ENCODE measurements around the gene GNA14.
"Not testable (repeated sequence)": the region's sequence is repeated elsewhere in the genome, so short reads cannot be mapped to it uniquely, and the experiment has no call there.

GNA14 gene

DNA sequence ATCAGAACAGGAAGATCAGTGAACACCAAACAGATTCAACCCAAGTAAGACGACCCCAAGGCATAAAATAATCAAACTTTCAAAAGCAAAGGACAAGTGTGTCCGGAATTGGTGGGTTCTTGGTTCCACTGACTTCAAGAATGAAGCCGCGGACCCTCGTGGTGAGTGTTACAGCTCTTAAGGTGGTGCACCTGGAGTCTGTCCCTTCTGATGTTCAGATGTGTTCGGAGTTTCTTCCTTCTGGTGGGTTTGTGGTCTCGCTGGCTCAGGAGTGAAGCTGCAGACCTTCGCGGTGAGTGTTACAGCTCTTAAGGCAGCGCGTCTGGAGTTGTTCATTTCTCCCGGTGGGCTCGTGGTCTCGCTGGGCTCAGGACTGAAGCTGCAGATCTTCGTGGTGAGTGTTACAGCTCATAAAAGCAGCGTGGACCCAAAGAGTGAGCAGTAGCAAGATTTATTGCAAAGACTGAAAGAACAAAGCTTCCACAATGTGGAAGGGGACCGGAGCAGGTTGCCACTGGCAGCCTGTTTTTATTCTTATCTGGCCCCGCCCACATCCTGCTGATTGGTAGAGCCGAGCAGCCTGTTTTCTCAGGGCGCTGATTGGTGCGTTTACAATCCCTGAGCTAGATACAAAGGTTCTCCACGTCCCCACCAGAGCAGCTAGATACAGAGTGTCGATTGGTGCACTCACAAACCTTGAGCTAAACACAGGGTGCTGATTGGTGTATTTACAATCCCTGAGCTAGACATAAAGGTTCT, 158.5 kb downstream of the GNA14 start:
- DNase-seq (ENCODE audit: low read depth) = not testable (repeated sequence)

DNA sequence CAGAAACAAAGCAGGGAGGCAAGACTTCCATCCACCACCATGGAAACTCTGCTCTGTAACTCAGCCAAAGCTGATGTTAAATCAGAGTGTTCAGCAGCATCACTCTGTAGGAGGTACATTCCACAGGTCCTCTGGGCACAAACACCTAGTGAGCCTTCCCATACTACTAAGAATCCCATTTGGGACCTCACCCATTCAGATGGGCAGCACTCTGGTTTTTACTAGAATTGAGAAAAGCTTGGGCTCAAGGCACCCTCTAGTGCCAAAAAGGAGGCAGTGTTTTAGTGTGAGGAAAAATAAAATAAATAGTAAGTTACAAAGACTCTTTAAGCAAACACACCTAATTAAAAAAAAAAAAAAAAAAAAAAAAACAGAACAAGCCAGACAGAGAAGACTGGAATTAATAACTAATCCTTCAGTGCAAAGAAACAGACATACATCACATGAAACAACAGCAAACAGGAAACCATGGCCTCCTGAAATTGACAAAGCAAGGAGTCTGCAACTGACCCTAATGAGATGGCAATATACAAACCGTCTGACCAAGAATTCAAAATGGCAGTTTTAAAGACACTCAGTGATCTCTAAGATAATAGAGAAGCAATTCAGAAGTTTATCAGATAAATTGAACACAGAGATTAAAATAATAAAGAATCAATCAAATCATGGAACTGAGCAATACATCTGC, 159.5 kb downstream of the GNA14 start:
- no peak for DNase-seq (ENCODE audit: low read depth)

DNA sequence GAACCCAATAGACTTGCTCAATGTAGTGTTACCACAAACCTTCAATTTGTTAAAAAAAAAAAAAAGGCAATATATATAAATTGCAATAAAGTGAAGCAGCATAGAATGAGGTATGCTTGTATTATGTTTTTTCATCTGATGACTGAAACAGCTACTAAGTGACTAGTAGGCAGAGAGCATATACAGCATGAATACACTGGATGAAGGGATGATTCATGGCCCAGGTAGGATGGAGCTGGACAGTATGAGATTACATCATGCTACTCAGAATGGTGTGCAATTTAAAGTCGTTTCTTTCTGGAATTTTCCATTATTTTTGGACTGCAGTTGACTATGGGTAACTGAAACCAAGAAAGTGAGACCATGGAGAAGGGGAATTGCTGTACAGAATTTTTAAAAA, 161.2 kb downstream of the GNA14 start:
- no peak for DNase-seq (ENCODE audit: low read depth)

GRCh38 chr9:77486463-77486862, 161.7 kb downstream of the GNA14 start:
- DNase-seq (ENCODE audit: low read depth) = no peak

DNA sequence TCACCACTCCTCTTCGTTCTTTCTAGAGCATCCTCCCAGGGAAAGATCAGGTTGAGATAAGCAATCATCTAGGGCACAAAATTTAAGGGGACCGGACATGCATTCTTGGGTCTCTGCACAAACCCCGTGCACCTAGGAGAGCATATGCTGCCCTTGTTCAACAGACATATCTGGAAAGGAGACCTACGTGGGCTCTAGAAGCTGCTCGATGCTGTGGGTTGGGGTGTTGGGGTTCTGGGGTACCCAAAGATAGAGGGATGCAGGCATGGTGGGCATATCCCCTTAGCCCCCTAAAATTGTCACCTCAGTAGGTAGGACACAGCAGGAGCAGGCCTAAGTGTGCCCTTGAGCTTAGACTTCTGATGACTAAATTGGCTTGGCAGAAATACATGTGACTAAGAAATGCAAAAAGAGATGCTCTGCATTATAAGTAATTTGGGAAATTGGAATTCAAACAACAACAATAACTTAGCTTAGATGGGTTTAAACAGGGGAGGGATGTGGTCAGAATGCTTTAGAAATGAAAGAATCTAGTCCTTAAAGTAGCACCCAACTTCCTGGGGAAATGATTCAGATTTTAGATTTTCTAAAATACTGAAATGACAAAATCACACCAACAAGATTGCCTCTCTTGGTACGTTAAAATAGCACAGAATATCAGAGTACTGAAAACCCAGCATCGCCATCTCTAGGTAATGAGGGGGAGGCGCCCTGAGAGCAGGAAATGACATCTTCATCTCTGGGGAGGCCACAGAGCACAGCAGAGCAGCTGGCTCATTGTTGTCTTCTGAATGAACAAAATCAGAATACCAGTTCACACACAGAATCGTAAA, 172.3 kb downstream of the GNA14 start:
- peak; percentile 31 for DNase-seq (ENCODE audit: low read depth)

GRCh38 chr9:77474936-77475335, 173.2 kb downstream of the GNA14 start:
- no peak for DNase-seq (ENCODE audit: low read depth)

GRCh38 chr9:77472646-77473045, 175.5 kb downstream of the GNA14 start:
- no peak for DNase-seq (ENCODE audit: low read depth)

DNA sequence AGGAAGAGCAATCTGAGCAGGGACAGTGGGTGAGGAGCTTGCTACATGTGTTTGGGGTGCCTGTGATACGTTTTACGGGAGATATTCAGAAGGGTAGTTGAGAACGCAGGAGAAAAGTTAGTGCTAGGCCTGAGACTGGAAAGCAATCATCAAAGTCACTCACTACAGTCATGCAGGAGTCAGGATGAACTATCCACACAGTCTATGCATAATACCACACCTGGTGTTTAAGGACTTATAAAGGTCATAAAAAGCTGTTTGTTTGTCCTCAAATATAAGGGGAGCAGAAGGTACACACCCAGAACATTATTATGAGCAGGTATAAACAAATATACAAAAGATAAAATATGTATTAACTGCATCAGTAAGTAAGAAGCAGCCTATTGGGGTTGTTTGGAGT, 176.6 kb downstream of the GNA14 start:
- no peak for DNase-seq (ENCODE audit: low read depth)

DNA sequence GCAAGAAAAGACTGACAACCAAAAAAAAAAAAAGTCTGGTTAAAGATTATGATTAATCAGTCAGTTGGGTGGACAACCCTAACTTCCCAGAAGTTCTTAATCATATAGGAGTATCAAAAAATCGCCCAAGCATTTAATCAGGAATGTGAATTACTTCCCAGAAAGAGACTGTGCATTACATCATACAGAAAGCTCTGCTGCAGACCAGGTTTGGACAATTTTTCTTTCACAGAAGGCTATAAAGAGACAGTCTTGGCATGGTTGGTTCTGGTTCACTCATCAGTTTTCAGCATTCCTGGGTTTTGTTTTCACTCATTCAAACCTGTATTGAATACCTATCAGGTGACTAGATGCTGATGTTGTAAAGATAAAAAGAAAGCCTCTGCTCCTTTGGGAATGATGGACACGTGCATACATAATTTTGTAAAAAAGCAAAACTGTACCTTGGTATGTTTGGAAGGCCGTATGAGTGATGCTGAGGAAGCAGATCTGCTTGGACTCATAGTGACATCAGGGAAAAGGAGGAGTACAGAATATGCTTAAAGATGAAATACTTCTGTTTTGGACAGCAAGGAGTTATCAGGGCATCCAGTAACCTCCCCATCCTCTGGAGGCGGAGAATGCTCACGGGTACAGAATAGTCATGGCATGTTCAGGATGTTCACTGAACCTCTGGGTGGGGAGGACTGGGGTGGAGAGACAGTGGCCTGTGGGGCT, 178.4 kb downstream of the GNA14 start:
- DNase-seq (ENCODE audit: low read depth) = no peak

GRCh38 chr9:77464661-77465060, 183.5 kb downstream of the GNA14 start:
- no peak for DNase-seq (ENCODE audit: low read depth)

GRCh38 chr9:77463151-77463550, 185.0 kb downstream of the GNA14 start:
- DNase-seq (ENCODE audit: low read depth) = no peak

DNA sequence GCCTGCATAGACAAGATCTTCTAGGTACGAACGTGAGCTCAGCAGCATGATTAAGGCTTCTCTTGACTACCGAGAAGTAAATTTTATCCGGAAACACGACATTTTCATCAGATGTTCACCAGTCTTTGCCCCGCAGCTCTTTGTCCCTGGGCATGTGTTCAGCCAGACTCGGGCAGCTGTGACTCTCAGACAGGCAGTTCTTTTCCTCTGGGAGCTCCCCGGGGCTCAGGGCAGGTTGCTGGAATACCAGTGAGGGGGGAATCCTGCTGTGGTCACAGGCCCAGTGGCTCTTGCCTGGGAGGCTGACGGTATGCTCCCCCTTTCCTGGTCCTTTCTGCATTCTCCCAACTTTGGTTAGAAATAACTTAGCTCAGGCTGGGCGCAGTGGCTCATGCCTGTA, 186.1 kb downstream of the GNA14 start:
- no peak for DNase-seq (ENCODE audit: low read depth)

DNA sequence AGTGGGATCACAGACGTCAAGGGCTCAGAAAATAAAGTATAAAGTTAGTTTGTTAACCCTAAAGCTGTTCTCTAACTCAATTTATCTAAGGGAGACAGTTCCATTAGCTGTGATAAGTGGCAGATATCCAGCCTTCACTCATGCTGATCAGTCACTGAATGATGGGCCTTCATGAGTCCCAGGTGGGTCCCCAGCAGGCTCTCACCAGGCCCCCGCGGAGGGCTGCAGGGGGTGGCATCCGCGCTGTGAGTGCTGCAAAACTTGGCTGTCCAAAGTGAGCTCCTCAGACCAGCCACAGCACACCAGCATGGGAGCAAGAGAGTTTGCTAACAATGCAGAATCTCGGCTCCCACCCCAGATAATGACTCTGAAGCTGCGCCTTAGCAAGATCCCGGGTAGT, 187.2 kb downstream of the GNA14 start:
- no peak for DNase-seq (ENCODE audit: low read depth)

- peak; percentile 63 for DNase-seq (ENCODE audit: low read depth)
Measured at GRCh38 chr9:77457916-77458592, 190.1 kb downstream of the GNA14 start.

GRCh38 chr9:77456829-77457437, 191.2 kb downstream of the GNA14 start:
- peak; percentile 77 for DNase-seq (ENCODE audit: low read depth)

GRCh38 chr9:77455312-77455927, 192.7 kb downstream of the GNA14 start:
- DNase-seq (ENCODE audit: low read depth) = peak; percentile 18

DNA sequence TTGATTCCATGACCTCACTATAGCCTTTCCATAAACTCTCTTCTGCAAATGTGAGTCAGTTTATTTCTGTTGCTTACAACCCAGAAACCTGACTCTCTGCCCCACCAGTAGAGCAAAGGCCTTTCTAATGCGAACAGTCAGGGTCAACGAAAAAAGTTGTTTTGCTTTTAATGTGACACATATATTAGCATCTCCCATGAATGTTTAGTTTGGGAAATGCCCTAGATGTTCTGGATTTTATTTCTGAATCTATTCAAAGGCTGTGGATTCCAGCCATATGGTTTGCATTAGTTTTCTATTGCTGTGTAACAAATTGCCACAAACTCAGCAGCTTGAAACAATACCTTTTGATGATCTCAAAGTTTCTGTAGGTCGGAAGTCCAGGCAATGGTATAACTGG, 193.5 kb downstream of the GNA14 start:
- DNase-seq (ENCODE audit: low read depth) = no peak

GRCh38 chr9:77453825-77454647, 194.1 kb downstream of the GNA14 start:
- DNase-seq (ENCODE audit: low read depth) = no peak

GRCh38 chr9:77451507-77451906, 196.6 kb downstream of the GNA14 start:
- no peak for DNase-seq (ENCODE audit: low read depth)

DNA sequence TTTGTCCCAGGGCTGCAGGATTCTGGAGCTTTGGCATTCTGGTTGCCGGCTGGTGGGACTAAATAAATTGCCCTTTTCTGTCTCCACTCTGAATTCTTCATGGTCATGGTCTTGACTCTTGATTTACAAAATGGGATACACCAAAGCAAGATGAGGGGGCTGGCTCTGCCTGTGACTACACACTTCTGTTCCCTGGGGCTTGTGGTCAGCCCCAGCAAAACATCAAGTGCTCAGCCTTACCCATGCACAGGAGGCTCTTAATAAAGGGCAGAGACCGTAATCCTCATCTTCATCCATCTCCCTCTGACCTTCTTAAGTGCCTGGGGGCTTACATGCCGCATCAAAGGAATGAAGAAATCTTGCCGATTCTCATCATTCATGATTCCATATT, 198.0 kb downstream of the GNA14 start:
- no peak for DNase-seq (ENCODE audit: low read depth)
